CD4-positive, alpha-beta T cell (primary cell): Measurements from ENCODE around the gene CROCC2. TPM values are rescaled to one million over a fixed set of nuclear protein-coding genes. Genes with fewer than 3 reads are reported as not detected.

ENCODE experiments used
- ATAC-seq: fragments of 200-7000 bp; cut with Tn5 transposase; one replicate; pipeline ENCODE4 v1.10.0; 2022; ENCODE audit warnings: mild to moderate bottlenecking; ENCODE audit not compliant: poor library complexity
- CTCF ChIA-PET: fragments of 350-600 bp; sonication (Branson Sonifier 250); formaldehyde crosslinking; loops from one replicate; lab custom pipeline; 2021; ENCODE audit warnings: antibody characterized with exemption, inconsistent platforms; lab: Charles Lee
- POLR2A ChIA-PET: fragments of 350-600 bp; sonication (Branson Sonifier 250); formaldehyde crosslinking; loops from one replicate; lab custom pipeline; 2021; ENCODE audit warnings: antibody characterized with exemption, inconsistent platforms; lab: Charles Lee
- DNase-seq, 14 experiments: peaks; one replicate each; pipeline ENCODE4 v3.0.0-alpha.2; 2013 to 2020; ENCODE audit warnings: mixed read lengths in 2 of 14
- H3K27ac ChIP-seq, 2 donors: one replicate each; pipeline versions ENCODE4 v1.5.1 to v1.7.0; 2013; ENCODE audit warnings: low read length in 2 of 2, low read depth in 1 of 2, mild to moderate bottlenecking in 1 of 2
- H3K27me3 ChIP-seq, 2 experiments: 1 replicate in 1 of 2; 2 replicates in 1 of 2; pipeline versions ENCODE4 v1.6.1 to v1.7.0; 2013; ENCODE audit warnings: low read length in 2 of 2, control low read depth in 1 of 2, mild to moderate bottlenecking in 1 of 2, moderate library complexity in 1 of 2; ENCODE audit not compliant: insufficient read depth in 2 of 2, control insufficient read depth in 1 of 2
- H3K36me3 ChIP-seq: one replicate; pipeline ENCODE4 v1.6.1; 2013; ENCODE audit warnings: low read length, control low read depth; ENCODE audit not compliant: insufficient read depth
- H3K4me1 ChIP-seq: one replicate; pipeline ENCODE4 v1.6.1; 2013; ENCODE audit warnings: low read length, control low read depth; ENCODE audit not compliant: insufficient read depth
- H3K4me3 ChIP-seq: one replicate; pipeline ENCODE4 v1.5.1; 2013; ENCODE audit warnings: mild to moderate bottlenecking, low read length, moderate library complexity
- H3K9me3 ChIP-seq, 2 experiments: 1 replicate in 1 of 2; 2 replicates in 1 of 2; pipeline versions ENCODE4 v1.6.1 to v1.7.0; 2013; ENCODE audit warnings: low read length in 2 of 2, mild to moderate bottlenecking in 2 of 2, control low read depth in 1 of 2, moderate library complexity in 1 of 2; ENCODE audit not compliant: control insufficient read depth in 1 of 2, insufficient read depth in 1 of 2
- H3K27ac Mint-ChIP-seq: one replicate; pipeline ENCODE4 v1.8.0; 2020; ENCODE audit warnings: mixed read lengths
- H3K27me3 Mint-ChIP-seq: one replicate; pipeline ENCODE4 v1.8.0; 2021; ENCODE audit warnings: mixed read lengths
- H3K36me3 Mint-ChIP-seq: one replicate; pipeline ENCODE4 v1.8.0; 2021; ENCODE audit warnings: low read depth, mixed read lengths
- H3K4me1 Mint-ChIP-seq: one replicate; pipeline ENCODE4 v1.8.0; 2021; ENCODE audit warnings: low read depth, mixed read lengths
- H3K4me3 Mint-ChIP-seq: one replicate; pipeline ENCODE4 v1.8.0; 2020; ENCODE audit warnings: mild to moderate bottlenecking, mixed read lengths
- H3K9me3 Mint-ChIP-seq: one replicate; pipeline ENCODE4 v1.8.0; 2020; ENCODE audit warnings: mixed read lengths
- CTCF ChIP-seq: fragments of 200-600 bp; IDR thresholded peaks from one replicate; pipeline ENCODE4 v1.8.0; 2022; ENCODE audit warnings: antibody characterized with exemption, mild to moderate bottlenecking
- intact Hi-C, 2 experiments: fragments of 100-400 bp; cut with DNase I in 1 of 2; cut with micrococcal nuclease in 1 of 2; formaldehyde crosslinking; loops; one replicate each; pipeline versions ENCODE4 v1.15.1 to v1.9.0; 2023 to 2025; cut with DNase I, micrococcal nuclease
- total RNA-seq, 174 experiments: library from RNA in 2 of 174; stranded (reverse) in 2 of 174; gene quantifications; one replicate each; pipeline ENCODE4 v1.2.3 and lab custom pipeline; 2021 to 2026

The CROCC2 gene
- total RNA-seq, 2 experiments from 2014 or later = not detected

GRCh38 chr2:240927390-240927781 is 21.2 kb downstream of the CROCC2 start:
- Mint-ChIP-seq H3K27me3 (no peaks in the 10 kb centered on the region), H3K9me3 (no peaks in the 10 kb centered on the region), H3K36me3 (no peaks in the 10 kb centered on the region), H3K4me1 (no peaks in the 10 kb centered on the region), H3K27ac (no peak overlapping the region), H3K4me3 (no peak overlapping the region)
- Histone ChIP-seq H3K4me1 (no peaks in the 10 kb centered on the region), H3K4me3 (no peak overlapping the region), H3K9me3 (no peaks in the 10 kb centered on the region), H3K36me3 (no peaks in the 10 kb centered on the region), H3K27me3 (no peaks in the 10 kb centered on the region), H3K27ac (no peak overlapping the region)
- ChIA-PET POLR2A (no interaction called here), CTCF (no interaction called here)
- DNase-seq (no peak), ATAC-seq (no peak)
- TF ChIP-seq CTCF = no peak
- intact Hi-C loops = no loop called here

GRCh38 chr2:240928476-240929363 is 22.6 kb downstream of the CROCC2 start:
- CTCF ChIA-PET = interaction anchor here (0.6 kb wide), 1 partner anchor 527 kb away, joined by 3 read pairs; no protein-coding TSS in a partner anchor

GRCh38 chr2:240929364-240930095 is 23.4 kb downstream of the CROCC2 start:
- Mint-ChIP-seq H3K27me3 (no peaks in the 10 kb centered on the region), H3K4me3 (no peak overlapping the region), H3K4me1 (no peaks in the 10 kb centered on the region), H3K36me3 (no peaks in the 10 kb centered on the region), H3K9me3 (no peaks in the 10 kb centered on the region), H3K27ac (no peak overlapping the region)
- peaks cover 0 to 8% of the 10 kb centered on the region in 2 experiments for H3K9me3 ChIP-seq
- no peaks in the 10 kb centered on the region for H3K36me3 ChIP-seq
- H3K4me3 ChIP-seq = no peak overlapping the region
- H3K27me3 ChIP-seq = no peaks in the 10 kb centered on the region
- POLR2A ChIA-PET = no interaction called here
- no peaks in the 10 kb centered on the region for H3K4me1 ChIP-seq
- intact Hi-C loops = no loop called here
- TF ChIP-seq CTCF = no peak
- ATAC-seq (no peak), DNase-seq (peak in 2 of 14 experiments; percentile 3 to 23)
- CTCF ChIA-PET = no interaction called here
- no peak overlapping the region for H3K27ac ChIP-seq

More at GRCh38 chr2:240928476-240929363, 22.6 kb downstream of the CROCC2 start:
- peaks cover 0 to 5% of the 10 kb centered on the region in 2 experiments for H3K9me3 ChIP-seq
- H3K27ac Mint-ChIP-seq = no peak overlapping the region
- H3K27me3 ChIP-seq = no peaks in the 10 kb centered on the region
- no peak overlapping the region for H3K27ac ChIP-seq
- H3K27me3 Mint-ChIP-seq = no peaks in the 10 kb centered on the region
- no peaks in the 10 kb centered on the region for H3K4me1 Mint-ChIP-seq
- POLR2A ChIA-PET = no interaction called here
- H3K36me3 Mint-ChIP-seq = no peaks in the 10 kb centered on the region
- intact Hi-C loops = no loop called here
- DNase-seq (peak in 2 of 14 experiments; percentile 7 to 15), ATAC-seq (no peak)
- H3K36me3 ChIP-seq = no peaks in the 10 kb centered on the region
- no peaks in the 10 kb centered on the region for H3K9me3 Mint-ChIP-seq
- no peak for TF ChIP-seq CTCF
- H3K4me3 Mint-ChIP-seq = no peak overlapping the region
- no peaks in the 10 kb centered on the region for H3K4me1 ChIP-seq
- no peak overlapping the region for H3K4me3 ChIP-seq
